GM18870 (cell line): Measurements from ENCODE around the gene NDUFB10.
"Not testable (repeated sequence)": the region's sequence is repeated elsewhere in the genome, so short reads cannot be mapped to it uniquely, and the experiment has no call there.

ENCODE experiments used
- ATAC-seq: cut with Tn5 transposase; IDR thresholded peaks from one replicate; pipeline ENCODE4 v1.9.1; 2021; ENCODE audit warnings: moderate library complexity; ENCODE audit not compliant: unreplicated experiment

Gene NDUFB10

GRCh38 chr16:1923299-1924034, 35.9 kb upstream of the NDUFB10 start:
- no peak for ATAC-seq

DNA sequence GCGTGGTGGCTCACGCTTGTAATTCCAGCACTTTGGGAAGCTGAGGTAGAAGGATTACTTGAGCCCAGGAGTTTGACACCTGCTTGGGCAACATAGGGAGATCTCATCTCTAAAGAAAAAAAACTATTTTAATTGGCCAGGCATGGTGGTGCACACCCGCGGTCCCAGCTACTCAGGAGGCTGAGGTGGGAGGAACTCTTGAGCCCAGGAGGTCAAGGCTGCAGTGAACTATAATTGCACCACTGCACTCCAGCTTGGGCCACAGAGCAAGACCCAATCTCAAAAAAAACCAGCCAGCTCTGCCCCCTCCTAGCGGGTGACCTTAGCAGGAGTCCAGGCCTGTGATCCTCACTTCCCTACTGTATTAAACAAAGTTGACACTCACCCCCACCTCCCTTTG, 35.2 kb upstream of the NDUFB10 start:
- ATAC-seq = no peak

DNA sequence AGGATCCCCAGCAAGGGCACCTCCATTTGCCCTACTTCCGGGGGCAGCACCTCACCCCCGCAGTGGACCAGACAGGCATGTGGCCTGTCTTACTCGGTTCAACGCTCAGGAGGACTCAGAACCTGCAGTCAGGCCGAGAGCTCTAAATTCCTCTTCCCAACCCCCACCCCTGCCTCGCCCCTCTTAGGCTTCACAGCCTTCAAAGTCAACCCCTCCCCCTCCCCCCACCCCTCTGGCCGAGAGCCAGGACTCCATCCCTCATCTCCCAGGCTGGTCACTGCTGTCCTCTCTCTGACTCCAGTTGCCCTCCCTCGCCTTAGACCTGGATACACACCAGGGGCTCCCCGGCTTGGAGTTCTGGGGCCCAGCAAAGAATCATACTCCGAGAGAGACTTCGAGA, 33.1 kb upstream of the NDUFB10 start:
- ATAC-seq = no peak

DNA sequence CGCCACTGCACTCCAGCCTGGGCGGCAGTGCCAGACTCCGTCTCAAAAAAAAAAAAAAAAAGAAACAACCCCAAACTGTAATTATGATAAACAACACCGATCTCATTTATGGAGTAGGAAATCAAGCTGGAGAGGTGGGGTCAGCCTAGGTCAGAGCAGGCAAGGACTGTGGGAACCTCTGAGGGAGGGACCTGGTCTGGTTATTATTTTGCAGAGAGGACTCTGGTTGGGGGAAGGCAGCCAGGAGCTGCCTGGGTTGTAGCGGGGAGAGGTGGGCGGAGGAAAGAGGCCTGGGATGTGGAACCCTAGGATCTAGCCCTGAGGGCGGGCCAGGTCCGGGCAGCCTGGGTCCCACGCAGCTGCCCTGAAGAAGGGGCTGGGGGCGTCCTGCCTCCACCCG, 30.2 kb upstream of the NDUFB10 start:
- ATAC-seq = no peak

DNA sequence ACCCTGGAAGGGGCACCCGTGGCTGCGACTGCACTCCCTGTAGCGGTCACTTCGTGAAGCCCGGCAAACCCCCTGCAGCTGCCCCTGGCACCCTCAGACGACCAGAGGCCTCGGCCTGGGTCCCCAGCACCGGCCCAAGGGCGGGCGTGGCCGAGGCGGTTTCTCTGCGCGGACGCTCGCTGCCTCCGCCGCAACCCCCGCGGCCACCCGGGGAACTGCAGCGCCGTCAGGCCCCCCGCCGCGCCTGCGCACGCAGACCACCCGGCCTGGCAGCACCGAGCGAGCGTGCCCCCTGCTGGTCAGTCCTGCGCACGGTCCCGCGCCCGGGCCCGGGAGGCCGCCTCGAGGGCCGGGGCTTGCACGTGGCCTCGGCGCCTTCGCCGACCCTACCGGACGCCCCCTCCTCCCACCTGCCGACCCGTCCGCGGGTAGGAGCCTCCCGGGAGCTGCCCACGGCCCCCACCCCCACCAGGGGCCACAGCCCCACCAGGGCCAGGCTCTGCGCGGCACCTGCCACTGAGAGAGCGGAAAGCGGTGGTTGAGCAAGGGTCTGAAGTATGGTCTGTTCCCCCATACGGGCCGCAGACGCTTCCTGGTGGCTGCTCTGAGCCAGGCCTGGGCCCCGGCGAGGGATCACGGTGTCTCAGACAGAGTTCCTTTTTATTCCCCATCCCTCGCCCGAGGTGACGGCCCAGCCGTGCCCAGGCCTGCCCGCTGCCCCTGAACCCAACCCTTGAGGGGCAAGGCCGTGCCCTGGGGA, 29.6 kb upstream of the NDUFB10 start:
- no peak for ATAC-seq

GRCh38 chr16:1930338-1930720, 29.0 kb upstream of the NDUFB10 start:
- ATAC-seq = no peak

DNA sequence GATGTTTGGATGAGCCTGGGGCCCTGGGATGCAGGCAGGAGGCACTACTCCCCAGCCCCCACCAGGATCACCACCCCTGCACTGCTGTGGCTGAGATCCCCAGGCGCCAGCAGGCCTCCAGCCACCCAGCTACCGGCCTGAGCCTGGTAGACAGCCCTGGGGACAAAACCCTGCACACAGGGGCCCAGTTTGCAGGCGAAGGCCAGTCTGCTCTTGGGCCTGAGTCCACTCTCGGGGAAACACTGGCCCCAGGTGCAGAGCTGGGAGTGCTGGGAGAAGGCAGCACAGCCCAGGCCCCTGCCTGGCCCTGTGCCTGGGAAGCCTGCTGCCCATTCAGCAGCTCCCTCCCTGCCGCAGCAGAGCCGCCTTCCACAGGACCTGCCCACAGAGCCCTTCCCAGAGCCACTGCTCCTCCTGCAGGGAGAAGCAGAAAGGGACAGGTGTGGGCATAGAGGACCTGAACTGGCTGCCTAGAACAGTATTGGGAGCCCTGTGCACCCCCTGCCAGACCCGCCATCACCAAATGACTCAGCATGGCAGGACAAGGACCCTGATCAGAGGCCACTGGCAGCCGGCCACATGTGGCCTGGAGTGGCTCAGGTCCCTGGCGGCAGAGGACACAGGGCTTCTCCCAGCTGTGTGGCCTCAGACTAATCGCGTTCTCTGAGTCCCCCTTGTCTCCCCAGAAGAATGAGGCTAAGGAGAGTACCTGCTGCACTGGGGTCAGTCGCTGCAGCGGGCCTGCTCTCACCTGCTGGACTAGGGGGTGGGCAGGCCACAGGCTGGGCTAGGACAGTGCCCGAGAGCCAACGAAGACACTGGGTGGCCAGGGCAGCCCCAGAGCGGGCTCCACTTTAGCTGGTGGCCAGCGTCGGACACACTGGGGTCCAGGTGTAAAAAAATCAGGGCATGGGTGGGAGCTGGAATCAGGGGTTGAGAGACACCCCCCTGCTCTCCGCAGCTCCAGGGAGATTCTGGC, 27.0 kb upstream of the NDUFB10 start:
- ATAC-seq = no peak

GRCh38 chr16:1933097-1933661, 26.2 kb upstream of the NDUFB10 start:
- no peak for ATAC-seq

- ATAC-seq = no peak
Observed at GRCh38 chr16:1936945-1937479, 22.3 kb upstream of the NDUFB10 start.

DNA sequence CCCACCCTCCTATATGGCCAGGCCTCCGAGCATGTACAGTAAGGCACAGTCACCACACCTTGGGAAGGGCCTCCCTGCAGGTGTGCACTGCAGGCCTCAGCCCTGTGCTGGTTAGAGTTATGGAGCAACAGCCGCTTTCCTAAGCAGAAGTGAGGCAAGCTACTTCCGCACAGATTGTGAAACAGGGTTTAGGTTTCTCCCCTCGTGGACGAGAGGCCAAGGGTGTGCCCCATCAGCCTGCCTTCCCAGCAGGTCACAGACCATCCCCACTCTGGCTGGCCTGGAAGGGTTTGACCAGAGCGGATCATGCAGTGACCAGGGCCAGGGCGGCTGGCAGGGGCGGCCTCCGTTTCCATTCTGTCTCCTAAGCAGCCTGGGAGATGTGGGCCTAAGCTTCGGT, 21.0 kb upstream of the NDUFB10 start:
- ATAC-seq = no peak

- ATAC-seq = no peak
Observed at GRCh38 chr16:1938910-1939309, 20.4 kb upstream of the NDUFB10 start.

- ATAC-seq = not testable (repeated sequence)
Observed at GRCh38 chr16:1939833-1940232, 19.5 kb upstream of the NDUFB10 start.

GRCh38 chr16:1940273-1941161, 18.8 kb upstream of the NDUFB10 start:
- no peak for ATAC-seq

DNA sequence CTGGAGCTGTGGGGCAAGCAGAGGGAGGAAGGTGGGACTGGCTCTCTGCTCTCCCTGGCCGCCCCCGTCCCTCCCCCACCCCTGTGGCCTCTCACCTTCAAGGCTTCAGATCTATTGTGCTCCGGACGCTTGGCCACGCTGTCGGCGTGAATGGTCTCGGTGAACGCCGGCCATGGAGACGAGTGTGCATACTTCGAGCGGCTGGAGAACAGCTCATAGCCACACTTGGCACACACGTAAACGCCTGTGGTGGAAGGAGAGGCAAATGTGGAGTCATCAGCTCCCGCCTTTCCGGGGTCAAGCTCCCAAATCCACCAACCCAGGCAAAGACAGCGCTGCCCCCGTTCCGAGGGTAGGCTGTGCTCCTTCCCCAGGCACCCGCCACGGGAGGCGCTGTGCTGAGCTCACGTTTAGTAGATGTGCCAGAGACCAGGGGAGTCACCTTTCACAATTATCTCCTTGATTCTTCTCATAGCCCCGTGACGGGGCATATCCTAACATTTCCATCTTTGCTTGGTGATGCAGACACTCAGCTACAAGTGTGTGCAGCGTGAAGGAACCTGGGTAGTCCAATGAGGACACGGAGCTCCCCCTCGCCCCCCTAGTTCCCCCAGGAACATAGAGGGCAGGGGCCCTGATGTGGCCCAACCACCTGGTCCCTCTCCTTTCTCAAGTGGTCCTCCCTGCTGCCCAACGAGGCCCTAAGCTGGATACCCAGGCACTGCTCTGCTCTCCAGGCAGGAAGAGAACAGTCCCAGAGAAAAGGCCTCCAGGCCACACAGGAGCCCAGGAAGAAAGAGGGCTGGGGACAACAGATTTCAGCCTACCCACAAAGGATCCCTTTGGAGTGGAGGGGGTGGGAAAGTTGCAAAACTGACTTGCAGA, 17.9 kb upstream of the NDUFB10 start:
- ATAC-seq = no peak

- ATAC-seq = no peak
Observed at GRCh38 chr16:1942047-1942809, 17.1 kb upstream of the NDUFB10 start.

DNA sequence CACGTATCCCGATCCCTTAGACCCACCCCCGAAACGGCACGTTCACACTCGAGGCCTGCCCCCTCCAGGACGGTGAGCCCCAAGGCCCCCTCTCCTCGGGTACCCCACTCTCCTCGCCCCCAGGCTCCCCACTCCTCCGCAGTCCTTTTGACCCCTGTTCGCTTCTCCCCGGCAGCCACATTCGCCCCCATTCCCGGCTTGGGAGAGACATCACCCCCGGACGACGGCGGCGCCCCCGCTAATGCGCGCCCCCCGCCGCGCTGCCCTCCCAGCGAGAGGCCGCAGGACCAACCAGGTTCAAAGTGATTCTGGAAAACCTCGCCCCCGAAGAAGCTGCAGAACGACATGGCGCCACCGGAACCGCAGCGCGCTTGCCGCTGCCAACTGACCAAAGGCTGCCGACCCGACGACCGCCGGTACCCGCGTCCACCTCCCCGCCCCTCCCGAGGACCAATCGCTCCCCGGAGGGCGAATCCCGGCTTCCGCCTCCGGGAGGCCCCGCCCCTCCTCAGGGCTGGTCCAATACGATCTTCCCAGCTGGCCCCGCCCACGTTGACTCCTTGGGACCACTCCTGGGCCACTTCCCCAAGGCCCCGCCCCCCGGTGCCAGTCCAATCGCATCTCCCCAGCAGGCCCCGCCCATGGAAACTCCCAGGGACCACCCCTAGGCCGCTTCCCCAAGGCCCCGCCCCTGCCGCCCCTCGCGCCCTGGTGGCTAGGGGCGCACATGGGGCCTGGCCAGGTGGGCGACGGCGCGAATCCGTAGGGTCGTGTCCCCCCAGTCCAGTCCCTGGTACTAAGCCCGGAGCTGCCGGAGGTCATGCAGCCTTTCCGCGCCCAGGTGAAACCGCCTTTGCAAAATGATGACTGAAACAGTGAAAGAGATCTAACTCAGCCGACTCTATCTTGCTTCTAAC, 16.3 kb upstream of the NDUFB10 start, which contains the start of gene MSRB1:
TSS of gene MSRB1 (minus strand) at position 390 of the 917 bp plus-strand sequence. CDS start at position 347, 43 bp downstream.
- ATAC-seq = peak; percentile 80
